Endothelial cell of umbilical vein (primary cell): ENCODE results near the gene CD40.

Source experiments
- EZH2 ChIP-seq: IDR thresholded peaks from 2 replicates; pipeline ENCODE4 v1.6.1; 2012; ENCODE audit warnings: borderline replicate concordance, low read depth, mild to moderate bottlenecking, moderate library complexity, low read length, inconsistent platforms; ENCODE audit not compliant: severe bottlenecking
- MYC ChIP-seq: IDR thresholded peaks from one replicate; pipeline ENCODE4 v1.6.1; 2011; ENCODE audit warnings: mild to moderate bottlenecking, low read depth, low read length
- TF ChIP-seq, protein P1 (sequence below), 2 donors: IDR thresholded peaks; 1 replicate in 1 of 2; 2 replicates in 1 of 2; pipeline ENCODE4 v1.5.1; 2011; ENCODE audit warnings: low read length in 2 of 2, mild to moderate bottlenecking in 2 of 2, moderate library complexity in 2 of 2, control low read depth in 1 of 2, inconsistent platforms in 1 of 2, low read depth in 1 of 2; ENCODE audit not compliant: insufficient read depth in 1 of 2; ENCODE audit errors: extremely low read depth in 1 of 2

DNA sequence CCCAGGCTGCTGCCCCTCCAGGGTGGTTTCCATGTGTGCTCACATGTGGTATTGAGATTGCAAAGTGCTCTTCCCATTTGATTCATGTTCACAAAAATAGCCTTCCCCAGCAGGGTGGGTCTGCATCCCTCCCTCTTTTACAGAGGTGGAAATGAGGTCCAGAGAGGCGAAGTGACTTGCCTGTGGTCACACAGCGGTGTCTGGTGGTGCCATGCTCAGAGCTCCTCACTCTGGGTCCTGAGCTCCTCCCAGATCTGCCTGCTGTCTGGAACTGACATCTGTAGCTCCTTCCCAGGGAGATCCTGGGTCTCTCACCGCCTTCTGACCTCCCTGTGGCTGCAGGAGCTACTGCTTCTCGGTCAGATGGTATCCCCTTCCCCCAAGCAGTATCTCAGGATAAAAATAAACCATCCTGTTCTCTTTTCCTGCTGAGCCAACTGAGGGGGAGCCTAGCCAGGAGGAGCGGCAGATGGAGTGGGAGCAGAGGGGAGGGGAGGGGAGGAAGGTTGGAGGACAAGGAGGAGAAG is 11.9 kb downstream of the CD40 start:
- TF ChIP-seq EZH2 (no peak), MYC (no peak)
- TF ChIP-seq, protein P1, sequence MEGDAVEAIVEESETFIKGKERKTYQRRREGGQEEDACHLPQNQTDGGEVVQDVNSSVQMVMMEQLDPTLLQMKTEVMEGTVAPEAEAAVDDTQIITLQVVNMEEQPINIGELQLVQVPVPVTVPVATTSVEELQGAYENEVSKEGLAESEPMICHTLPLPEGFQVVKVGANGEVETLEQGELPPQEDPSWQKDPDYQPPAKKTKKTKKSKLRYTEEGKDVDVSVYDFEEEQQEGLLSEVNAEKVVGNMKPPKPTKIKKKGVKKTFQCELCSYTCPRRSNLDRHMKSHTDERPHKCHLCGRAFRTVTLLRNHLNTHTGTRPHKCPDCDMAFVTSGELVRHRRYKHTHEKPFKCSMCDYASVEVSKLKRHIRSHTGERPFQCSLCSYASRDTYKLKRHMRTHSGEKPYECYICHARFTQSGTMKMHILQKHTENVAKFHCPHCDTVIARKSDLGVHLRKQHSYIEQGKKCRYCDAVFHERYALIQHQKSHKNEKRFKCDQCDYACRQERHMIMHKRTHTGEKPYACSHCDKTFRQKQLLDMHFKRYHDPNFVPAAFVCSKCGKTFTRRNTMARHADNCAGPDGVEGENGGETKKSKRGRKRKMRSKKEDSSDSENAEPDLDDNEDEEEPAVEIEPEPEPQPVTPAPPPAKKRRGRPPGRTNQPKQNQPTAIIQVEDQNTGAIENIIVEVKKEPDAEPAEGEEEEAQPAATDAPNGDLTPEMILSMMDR (IDR thresholded peaks at IDR 0.05; ENCODE audit: extremely low read depth in 1 of 2, insufficient read depth in 1 of 2, low read depth in 1 of 2, low read length in 2 of 2), result no peak
